ENCODE results near the gene CEP192.
"Not testable (repeated sequence)": the region's sequence is repeated elsewhere in the genome, so short reads cannot be mapped to it uniquely, and the experiment has no call there.

Gene CEP192

DNA sequence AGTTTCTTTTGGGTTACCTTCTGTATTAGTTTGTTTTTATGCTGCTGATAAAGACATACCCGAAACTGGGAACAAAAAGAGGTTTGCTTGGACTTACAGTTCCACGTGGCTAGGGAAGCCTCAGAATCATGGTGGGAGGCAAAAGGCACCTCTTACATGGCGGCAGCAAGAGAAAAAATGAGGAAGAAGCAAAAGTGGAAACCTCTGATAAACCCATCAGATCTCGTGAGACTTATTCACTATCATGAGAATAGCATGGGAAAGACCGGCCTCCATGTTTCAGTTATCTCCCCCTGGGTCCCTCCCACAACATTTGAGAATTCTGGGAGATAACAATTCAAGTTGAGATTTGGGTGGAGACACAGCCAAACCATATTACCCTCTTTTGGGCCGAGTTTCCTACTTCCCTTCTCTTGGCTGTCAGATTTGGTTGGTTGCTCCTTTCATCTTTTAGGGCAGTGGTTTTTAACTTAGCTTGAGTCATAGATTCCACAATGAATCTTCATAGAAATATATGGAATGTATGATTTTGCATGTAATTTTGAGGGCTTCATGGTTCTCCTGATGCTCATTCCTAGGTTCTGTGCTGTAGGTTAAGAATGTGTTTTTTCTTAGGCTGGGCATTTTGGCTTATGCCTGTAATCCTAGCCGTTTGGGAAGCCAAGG, 44.2 kb downstream of the CEP192 start:
- DNase-seq = no peak

DNA sequence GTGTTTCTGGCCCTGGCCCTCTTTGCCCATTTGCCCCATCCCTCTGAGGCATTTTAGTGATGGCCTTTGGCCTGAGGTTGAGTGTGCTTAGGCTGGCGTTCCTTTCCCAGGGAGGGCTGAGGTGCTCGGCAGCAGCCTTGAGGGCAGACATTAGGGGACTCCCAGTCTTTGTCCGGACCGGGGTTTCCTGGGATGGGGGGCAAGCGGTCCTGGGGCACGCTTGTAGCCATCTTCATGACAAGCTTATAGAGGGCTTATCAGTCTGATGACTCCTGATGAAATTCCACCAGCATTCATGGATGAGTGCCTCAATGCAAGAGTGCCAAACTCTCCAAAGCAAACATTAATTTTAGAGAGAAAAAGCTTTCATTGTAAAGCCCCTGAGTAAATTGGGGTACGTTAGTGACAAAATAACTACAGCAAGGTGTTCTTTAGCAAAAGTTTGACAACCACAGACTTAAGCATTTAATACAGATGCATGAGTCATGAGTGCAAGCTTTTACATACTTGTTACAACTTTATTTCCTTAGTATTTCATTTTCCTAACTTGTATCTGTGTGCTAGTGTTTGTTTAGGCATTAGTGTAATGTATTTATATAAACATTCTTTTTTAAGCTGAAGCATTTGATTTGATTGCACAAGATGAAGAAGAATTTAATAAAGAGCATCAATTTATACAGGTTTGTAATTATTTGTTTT, 45.6 kb downstream of the CEP192 start:
- no peak for DNase-seq

DNA sequence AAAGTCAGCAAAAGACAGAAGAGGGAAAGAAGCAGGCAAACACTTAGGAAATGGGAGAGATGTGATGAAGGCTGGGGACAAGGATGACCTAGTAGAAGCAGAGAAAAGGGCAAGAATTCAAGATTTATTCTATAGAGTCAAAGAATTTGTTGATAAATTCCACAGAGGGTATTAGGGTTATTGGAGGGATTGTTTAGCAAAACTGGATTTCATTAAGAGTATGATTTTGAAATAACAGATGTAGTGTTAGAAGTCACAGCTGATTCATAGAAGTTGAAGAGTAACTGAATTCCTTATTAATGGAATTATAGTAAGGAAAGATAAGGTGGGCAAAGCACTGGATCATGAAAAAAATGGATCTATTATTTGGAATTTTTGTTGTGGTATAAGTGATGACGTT, 48.6 kb downstream of the CEP192 start:
- no peak for DNase-seq

DNA sequence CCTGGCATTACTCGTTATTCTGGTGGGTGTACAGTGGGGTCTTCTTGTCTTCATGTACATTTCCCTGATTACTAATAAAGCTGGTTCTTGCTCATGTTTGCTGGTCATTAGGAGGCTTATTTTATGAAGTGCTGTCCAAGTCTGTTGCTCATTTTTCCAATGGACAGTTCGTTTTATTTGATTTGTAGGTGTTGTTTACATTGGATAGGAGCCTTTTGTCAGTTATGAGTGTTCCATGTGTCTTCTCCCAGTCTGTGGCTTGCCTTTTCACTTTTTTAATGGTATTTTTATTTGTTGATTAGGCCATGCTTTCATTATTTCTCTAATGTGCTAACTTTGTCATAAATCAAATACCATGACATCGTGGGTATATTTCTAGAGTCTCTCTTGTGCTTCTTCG, 51.9 kb downstream of the CEP192 start:
- DNase-seq = no peak

DNA sequence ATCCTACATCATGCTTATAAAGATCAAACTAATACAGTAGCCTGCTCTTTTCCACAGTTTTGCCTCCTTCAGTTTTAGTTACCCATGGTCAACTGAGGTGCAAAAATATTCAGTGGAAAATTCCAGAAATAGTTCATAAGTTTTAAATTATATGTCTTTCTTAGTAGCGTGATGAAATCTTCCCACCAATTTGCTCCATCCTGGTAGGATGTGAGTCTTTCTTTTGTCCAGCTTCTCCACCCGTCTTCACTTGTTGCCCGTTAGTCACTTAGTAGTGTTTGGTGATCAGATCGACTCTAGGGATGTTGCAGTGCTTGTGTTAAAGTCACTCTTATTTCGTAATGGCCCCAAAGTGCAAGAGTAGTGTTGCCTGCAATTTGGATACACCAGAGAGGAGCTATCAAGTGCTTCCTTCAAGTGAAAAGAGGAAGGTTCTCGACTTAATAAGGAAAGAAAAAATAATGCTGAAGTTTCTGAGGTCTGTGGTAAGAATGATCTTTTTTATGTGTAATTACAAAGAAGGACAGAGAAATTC, 57.0 kb downstream of the CEP192 start:
- no peak for DNase-seq

DNA sequence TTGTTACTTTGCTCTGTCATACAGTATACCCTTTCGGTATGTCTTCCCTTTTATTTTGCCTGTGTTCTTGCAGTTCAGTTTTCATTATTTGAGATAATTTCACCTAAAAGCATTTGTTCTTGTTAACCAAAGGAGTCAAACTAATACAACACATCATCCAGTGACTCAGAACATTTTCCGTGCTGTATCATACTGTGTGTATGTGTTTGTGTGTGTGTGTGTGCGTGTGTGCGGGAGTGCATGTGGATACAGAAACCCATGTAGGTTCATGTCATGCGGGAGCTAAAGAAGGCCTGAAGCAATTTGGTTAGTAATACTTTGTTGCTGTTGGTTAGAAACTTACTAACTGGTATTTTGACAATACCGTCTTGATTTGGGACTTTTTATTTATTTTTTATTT, 60.0 kb downstream of the CEP192 start:
- DNase-seq = no peak

DNA sequence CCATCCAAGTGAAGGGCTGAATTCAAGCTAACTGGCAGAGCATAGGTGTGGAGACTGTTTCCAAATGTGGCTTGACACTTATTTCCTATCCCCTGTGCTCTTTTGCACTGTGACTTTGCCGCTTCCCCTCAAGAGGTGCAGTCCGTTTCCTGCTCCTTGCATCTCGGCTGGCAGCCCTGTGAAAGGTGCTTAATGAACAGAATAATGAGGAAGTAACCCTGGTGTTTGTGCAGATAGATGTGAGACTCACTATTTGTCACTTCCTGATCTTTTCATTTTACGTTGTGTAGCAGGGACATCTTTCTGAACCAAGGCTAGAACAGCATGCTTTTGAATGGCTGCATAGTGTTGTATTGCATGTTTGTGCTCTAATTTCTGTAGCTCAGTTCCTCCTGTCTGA, 60.8 kb downstream of the CEP192 start:
- DNase-seq = no peak

DNA sequence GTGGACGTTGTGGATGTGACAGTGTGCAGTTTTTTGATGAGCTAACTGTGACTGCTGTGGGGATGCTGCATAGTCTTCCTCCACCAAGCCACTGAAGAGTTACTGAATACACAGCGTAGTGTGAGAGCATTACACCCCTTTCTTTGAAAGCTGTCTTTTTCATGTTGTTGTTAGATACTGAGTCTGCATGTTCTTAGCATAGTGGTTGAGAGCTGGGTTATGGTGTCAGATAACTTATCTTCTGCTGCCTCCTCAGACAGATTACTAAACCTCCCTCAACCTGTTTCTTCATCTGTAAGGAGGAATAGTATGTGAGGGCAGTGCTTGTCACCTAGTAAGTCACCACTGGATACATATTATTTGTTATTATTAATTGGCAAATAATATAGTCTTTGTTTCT, 63.2 kb downstream of the CEP192 start:
- DNase-seq = no peak

DNA sequence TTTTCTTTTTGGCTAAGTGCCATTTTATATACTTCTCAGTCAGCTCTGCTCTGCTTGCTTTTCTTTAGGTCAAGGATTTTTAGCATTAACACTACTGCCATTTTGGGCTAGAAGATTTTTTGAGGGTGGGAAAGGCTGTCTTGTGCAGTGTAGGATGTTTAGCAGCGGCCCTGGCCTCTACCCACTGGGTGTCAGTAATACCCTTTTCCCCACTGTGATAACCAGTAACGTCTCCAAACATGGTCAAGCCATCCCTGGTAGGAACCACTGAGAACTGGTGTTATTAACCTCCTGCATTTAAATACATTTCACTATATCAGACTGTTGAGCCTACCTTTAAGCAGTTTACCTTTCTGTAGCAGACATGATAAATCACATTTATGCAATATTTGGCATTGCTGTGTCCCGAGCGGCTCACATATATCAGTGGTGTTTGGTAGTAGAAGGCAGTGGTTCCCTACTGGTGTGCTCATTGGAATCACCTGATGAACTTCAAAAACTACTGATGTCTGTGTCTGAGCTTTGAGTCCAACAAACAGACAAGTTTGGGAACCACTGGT, 70.5 kb downstream of the CEP192 start:
- no peak for DNase-seq

DNA sequence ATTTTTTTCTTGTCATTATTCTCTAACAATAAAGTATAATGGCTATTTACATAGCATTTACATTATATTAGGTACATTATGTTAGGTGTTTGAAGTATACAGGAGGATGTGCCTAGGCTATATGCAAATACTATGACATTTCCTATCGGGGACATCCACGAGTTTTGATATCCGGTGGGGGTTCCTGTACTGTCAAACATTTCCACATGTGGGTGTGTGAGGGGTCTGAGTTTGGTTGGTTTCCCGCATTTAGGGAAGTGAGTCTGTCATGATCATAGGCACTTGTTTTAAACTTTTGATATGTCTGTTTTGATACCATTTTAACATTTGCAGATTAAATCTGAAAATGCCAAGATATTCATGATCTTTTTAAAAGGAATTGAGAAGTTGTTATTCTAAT, 76.0 kb downstream of the CEP192 start:
- DNase-seq = no peak

DNA sequence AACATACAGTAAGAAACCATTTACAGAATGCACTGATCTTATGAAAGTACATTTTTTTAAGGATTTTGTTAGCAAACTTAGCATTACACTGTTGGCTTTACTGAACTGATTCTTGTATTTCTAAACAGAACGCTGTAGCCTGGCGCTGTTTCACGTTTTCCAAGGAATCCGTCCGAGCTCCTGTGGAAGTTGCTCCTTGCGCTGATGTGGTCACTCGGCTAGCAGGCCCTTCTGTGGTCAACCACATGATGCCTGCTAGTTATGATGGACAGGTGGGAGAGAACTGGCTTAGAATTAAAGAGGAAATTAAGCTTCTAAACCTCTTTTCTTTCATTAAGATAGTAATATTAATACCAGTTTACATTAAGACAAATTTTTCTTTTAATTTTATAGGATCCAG, 76.8 kb downstream of the CEP192 start:
- no peak for DNase-seq

DNA sequence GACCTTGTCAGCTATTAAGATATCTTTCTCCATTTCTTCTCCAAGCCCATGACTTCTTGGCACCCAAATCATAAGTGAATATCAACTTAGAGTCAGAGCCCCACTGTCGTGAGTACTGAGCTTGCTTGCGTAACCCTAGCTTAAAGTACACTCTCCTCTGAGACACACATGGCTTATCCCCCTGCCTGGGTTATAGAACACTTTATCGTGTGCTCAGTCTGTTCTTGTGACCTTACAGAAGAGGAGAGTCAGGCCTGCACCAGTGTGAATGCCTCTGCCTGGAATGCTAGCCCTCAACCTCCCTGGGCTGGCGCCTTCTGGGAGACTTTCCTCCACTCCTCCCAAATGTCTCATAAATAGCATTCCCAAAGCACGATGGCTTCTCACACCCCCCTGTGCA, 79.3 kb downstream of the CEP192 start:
- no peak for DNase-seq

DNA sequence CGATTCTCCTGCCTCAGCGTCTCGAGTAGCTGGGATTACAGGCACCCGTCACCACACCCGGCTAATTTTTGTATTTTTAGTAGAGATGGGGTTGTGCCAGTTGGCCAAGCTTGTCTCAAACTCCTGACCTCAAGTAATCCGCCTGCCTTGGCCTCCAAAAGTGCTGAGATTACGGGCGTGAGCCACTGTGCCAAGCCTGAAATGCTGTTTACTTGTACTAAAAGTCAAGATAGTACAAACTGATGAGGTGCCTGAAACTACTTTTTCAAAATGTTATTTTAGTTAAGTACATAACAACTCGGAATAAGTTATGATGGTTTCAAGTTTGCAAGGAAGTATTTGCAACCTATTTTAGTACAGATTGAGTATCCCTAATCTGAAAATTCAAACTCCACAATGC, 85.7 kb downstream of the CEP192 start:
- no peak for DNase-seq

DNA sequence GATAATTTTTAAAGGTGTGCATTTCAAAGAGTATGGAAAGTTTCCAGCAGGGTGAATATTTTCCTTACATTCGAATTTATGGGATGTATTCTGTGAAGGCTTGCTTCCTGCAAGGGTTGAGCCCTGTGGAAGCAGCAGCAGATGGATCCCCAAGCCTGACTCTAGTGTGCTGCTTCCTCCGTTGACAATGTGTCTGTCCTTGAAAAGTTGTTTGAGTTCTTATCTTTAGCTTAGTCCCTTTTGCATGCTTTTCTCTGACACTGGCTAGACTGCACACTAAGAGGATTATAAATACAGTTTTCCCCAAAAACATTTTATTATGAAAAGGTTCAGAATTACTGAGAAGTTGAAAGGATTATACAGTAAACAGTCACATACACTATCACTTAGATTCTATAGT, 86.3 kb downstream of the CEP192 start:
- no peak for DNase-seq

DNA sequence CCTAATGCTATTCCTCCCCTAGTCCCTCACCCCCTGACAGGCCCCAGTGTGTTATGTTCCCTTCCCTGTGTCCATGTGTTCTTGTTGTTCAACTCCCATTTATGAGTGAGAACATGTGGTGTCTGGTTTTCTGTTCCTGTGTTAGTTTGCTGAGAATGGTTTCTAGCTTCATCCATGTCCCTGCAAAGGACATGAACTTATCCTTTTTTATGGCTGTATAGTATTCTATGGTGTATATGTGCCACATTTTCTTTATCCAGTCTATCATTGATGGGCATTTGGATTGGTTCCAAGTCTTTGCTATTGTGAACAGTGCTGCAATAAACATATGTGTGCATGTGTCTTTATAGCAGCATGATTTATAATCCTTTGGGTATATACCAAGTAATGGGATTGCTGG, 86.9 kb downstream of the CEP192 start:
- DNase-seq = not testable (repeated sequence)

DNA sequence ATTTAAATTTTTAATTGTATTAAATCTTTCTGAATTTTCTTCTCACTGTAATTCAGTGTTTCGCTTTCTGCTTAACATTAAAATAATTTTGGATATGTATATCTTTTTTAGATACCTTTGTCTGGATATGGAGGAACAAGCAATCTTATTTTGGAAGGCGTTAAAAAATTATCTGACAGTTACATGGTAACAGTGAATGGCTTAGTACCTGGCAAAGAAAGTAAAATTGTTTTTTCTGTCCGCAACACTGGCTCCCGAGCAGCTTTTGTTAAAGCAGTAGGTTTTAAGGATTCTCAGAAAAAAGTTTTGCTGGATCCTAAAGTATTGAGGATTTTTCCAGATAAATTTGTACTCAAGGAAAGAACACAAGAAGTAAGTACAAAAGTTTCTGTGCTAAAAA, 95.7 kb downstream of the CEP192 start:
- DNase-seq = no peak

DNA sequence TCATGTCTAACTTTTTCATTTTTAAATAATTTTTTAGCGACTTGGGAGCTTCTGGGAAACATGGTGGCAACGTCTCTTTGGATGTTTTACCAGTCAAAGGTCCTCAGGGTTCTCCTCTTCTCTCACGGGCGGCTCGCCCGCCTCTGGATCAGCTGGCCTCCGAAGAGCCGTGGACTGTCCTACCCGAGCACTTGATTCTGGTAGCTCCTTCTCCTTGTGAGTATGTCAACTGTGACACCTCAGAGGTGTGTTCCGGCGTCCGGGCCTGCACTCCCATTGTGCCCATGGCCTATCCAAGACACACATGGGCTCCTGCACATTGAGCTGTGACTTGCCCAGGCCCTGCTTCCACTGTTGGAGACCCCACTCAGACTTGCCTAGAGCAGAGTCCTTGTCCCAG, 104.3 kb downstream of the CEP192 start:
- no peak for DNase-seq

DNA sequence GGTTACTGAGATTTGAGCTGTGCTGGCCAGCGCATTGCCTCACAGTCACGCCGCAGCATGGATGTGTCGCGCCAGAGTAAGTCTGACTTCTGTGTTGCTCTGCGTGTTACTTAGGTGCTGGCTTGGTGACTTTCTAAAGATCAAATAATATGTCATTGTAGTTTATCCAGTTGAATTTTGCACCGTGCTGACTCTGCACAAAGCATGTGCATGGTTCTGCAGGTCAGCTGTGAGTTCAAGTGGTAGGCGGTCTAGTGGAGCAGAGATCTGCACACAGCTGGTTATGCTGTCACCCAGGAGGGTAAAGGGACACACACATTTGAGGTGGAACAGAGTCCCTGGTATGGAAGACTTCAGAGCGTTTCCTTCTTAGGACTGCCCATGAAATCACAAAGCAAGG, 105.1 kb downstream of the CEP192 start:
- no peak for DNase-seq

DNA sequence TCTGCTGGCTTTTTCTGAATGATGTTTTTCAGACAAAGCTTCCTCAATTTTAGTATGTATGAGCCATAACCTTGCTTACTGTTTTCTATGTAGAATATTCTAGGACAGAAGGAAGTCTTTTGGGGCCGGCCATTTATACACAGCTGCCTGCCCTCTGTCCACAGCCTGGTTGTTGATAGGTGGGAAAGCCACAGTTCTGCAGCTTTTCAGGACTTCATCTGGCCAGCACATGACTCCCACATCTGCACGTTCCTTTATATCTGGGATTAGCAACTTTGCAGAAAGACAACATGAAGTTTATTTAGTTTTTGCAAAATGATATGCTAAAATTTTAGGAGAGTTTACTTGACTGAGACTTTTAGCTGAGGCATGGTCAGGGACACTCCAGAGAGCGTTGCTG, 105.6 kb downstream of the CEP192 start:
- no peak for DNase-seq

DNA sequence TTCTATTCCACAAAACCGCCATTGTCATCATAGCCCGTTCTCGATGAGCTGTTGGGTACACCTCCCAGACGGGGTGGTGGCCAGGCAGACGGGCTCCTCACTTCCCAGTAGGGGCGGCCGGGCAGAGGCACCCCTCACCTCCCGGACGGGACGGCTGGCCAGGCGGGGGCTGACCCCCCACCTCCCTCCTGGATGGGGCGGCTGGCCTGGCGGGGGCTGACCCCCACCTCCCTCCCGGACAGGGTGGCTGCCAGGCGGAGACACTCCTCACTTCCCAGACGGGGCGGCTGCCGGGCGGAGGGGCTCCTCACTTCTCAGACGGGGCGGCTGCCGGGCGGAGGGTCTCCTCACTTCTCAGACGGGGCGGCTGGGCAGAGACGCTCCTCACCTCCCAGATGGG, 106.9 kb downstream of the CEP192 start:
- DNase-seq = not testable (repeated sequence)

DNA sequence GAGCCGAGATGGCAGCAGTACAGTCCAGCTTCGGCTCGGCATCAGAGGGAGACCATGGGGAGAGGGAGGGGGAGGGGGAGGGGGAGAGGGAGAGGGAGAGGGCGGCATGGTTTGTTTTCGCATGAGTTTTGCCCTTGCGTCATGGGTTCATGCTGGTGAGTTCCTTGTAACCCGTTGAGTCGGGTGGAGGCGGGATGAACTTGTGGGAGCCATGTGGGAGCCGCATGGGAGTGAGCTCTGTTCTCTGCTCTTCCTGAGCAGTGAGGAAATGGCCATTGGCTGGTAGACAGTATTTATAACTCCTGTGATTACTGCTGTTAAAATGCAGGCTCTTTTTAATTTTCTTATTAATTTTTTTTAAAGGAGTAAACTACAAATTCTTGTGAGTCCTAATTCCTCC, 108.0 kb downstream of the CEP192 start:
- no peak for DNase-seq

DNA sequence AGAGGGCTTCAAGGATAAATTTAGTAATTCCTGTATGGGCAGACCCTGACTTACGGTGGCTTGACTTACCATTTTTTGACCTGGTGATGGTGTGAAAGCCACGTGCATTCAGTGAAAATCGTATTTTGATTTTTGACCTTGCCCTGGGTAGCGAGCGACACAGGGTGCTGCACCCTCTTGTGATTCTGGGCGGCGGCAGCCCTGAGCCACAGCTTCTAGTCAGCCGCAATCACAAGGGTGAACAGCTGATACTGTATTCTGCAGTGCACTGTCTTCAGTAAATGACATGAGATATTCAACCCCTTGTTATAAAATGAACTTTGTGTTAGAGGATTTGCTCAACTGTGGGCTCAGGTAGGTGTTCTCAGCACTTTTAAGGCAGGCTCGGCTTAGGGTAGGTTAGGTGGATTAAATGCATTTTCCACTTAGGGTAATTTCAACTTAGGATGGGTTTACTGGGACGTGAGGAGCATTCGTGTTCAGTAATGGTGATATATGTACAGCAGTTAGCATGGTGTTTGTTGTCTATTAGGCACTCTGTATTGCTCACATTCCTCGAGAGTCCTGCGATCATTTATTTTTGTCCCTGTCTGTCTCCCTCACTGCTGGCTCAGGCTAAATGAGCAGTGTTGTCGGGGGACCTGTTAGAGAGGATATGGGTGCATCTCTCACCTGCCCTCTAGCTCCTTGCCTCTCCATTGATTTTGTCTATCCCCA, 109.9 kb downstream of the CEP192 start:
- no peak for DNase-seq

DNA sequence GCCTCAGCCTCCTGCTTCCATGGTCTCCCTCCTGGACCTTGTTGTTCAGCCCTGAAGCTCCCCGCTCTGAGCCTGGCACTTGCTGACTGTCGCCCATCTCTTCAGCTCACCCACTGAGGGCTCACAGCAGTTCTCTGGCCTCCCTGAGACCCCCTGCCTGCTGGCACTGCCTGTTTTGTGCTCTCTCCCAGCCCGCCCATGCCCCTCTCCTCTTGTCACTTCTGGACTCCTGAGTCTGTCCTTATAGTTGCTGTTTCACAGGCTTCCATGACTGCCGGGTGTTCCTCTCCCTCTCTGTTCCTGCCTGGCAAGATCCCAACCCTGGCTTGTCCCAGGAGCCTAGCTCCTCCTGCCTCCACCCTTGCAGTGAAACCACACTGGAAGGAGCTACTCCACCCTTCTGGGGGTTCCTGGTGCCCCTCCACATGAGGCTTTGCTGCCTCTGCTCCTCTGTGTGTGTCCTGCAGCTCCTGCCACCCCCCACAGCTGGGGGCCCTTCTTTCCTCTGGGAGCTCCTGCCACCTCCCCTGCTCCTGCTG, 110.6 kb downstream of the CEP192 start:
- no peak for DNase-seq

DNA sequence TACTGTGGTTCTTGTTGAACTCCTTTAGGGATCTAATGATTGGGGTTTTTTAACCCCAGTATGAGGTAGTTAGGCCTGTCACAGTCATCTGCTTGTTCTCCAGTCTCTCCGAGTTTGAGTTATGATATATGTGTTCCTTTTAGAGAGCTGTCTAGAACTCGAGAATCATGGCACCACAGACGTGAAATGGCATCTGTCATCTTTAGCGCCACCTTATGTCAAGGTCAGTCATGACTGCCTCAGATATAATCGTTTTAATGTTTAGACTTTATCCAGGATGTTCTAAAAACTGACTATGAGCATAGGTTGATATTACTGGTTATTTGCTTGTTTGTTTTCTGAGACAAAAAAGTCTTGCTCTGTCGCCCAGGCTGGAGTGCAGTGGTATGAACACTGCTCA, 112.2 kb downstream of the CEP192 start:
- DNase-seq = no peak
